Body of pancreas (tissue), 4 donors: ENCODE measurements around the gene LTBP1. TPM values are rescaled to one million over a fixed set of nuclear protein-coding genes. Genes with fewer than 3 reads are reported as not detected.
A peak's percentile ranks its signal among the peaks of the same experiment; 100 is the strongest.

ENCODE experiments used
- ATAC-seq: fragments of 150-250 bp; one replicate; pipeline ENCODE4 v1.9.1; 2016
- DNase-seq, 4 donors: peaks; one replicate each; pipeline ENCODE4 v3.0.0-alpha.2; 2019
- H3K27ac ChIP-seq, 4 donors: fragments of 200-600 bp; sonication (generic); 1 replicate in 3 of 4; 2 replicates in 1 of 4; pipeline versions ENCODE4 v1.5.1 to v1.6.1; 2016 to 2019; ENCODE audit warnings: mild to moderate bottlenecking in 1 of 4, mixed read lengths in 1 of 4, moderate library complexity in 1 of 4
- H3K27me3 ChIP-seq, 2 donors: fragments of 200-600 bp; sonication (generic); one replicate each; pipeline ENCODE4 v1.6.0; 2016; ENCODE audit warnings: mild to moderate bottlenecking in 1 of 2
- H3K36me3 ChIP-seq, 2 donors: fragments of 200-600 bp; sonication (generic); replicated peaks in 1 of 2; 2 replicates each; pipeline ENCODE4 v1.5.1; 2016; ENCODE audit warnings: low read depth in 2 of 2; ENCODE audit not compliant: insufficient read depth in 1 of 2
- H3K4me1 ChIP-seq: fragments of 200-600 bp; sonication (generic); one replicate; pipeline ENCODE4 v1.6.0; 2016
- H3K4me3 ChIP-seq, 2 donors: fragments of 200-600 bp; sonication (generic); 1 replicate in 1 of 2; 2 replicates in 1 of 2; pipeline ENCODE4 v1.5.1; 2016 to 2019
- H3K9me3 ChIP-seq, 3 donors: fragments of 200-600 bp; sonication (generic); 1 replicate in 2 of 3; 2 replicates in 1 of 3; pipeline ENCODE4 v1.5.1; 2016
- CTCF ChIP-seq, 7 experiments: fragments of 450-650 bp in 4 of 7; fragments of 200-600 bp in 3 of 7; sonication (generic) in 3 of 7; IDR thresholded peaks; one replicate each; pipeline ENCODE4 v1.5.1; 2016 to 2019; ENCODE audit warnings: antibody characterized with exemption in 7 of 7
- POLR2A ChIP-seq, 3 donors: fragments of 450-650 bp; IDR thresholded peaks; one replicate each; pipeline ENCODE4 v1.6.1; 2016; ENCODE audit warnings: antibody characterized with exemption in 3 of 3, mild to moderate bottlenecking in 2 of 3
- WGBS, 2 donors: methylation state at CpG; one replicate each; pipeline ENCODE4 v1.1.5; 2017; 5-methylcytosine and 5-hydroxymethylcytosine counted together
- intact Hi-C: fragments of 100-400 bp; cut with DNase I; formaldehyde crosslinking; loops from one replicate; pipeline ENCODE4 v1.15.1; 2023
- total RNA-seq, 2 donors: library from RNA; depleted of rRNA; stranded (reverse); fragments of >200 nt; gene quantifications; one replicate each; pipeline ENCODE4 v1.1.0, GENCODE V29; 2016

LTBP1 gene
- total RNA-seq, 2 donors from 2014 or later: 8.8 to 10.2 TPM

- TF ChIP-seq POLR2A (IDR thresholded peaks at IDR 0.05) (no peak), CTCF (IDR thresholded peaks at IDR 0.05) (no peak)
- 86 to 91% methylated on average over 4 of the region's 4 CpGs for WGBS, 2 donors
- Histone ChIP-seq H3K36me3 (no peaks in the 10 kb centered on the region), H3K4me3 (no peak overlapping the region), H3K9me3 (no peaks in the 10 kb centered on the region), H3K27me3 (no peaks in the 10 kb centered on the region), H3K27ac (no peak overlapping the region), H3K4me1 (no peaks in the 10 kb centered on the region)
- intact Hi-C loops: no loop called here
- ATAC-seq (no peak), DNase-seq (no peak)
These were observed 445.6 kb downstream of the LTBP1 start for GRCh38 chr2:33392366-33392765.

- TF ChIP-seq CTCF (IDR thresholded peaks at IDR 0.05) (no peak), POLR2A (IDR thresholded peaks at IDR 0.05) (no peak)
- DNase-seq (no peak), ATAC-seq (no peak)
- no peaks in the 10 kb centered on the region for H3K27me3 ChIP-seq
- H3K4me3 ChIP-seq: no peak overlapping the region
- no peak overlapping the region for H3K27ac ChIP-seq
- no peaks in the 10 kb centered on the region for H3K9me3 ChIP-seq
- H3K36me3 ChIP-seq: no peaks in the 10 kb centered on the region
- 88 to 93% methylated on average over 3 of the region's 3 CpGs for WGBS, 2 donors
- intact Hi-C loops: no loop called here
- no peaks in the 10 kb centered on the region for H3K4me1 ChIP-seq
These were observed 448.3 kb downstream of the LTBP1 start for GRCh38 chr2:33395034-33395433.

- Histone ChIP-seq H3K36me3 (no peaks in the 10 kb centered on the region), H3K4me3 (no peak overlapping the region), H3K9me3 (no peaks in the 10 kb centered on the region), H3K27me3 (no peaks in the 10 kb centered on the region), H3K4me1 (no peaks in the 10 kb centered on the region), H3K27ac (no peak overlapping the region)
- ATAC-seq: peak; percentile 52
- intact Hi-C loops: no loop called here
- peak; percentile 8 to 60 (median 47) for TF ChIP-seq CTCF (IDR thresholded peaks at IDR 0.05)
- TF ChIP-seq POLR2A (IDR thresholded peaks at IDR 0.05): no peak
- DNase-seq: peak; percentile 31 to 64 (median 55)
These were observed 449.0 kb downstream of the LTBP1 start for GRCh38 chr2:33395655-33396249.

- DNase-seq (no peak), ATAC-seq (no peak)
- no peaks in the 10 kb centered on the region for H3K36me3 ChIP-seq
- H3K4me3 ChIP-seq: no peak overlapping the region
- TF ChIP-seq POLR2A (IDR thresholded peaks at IDR 0.05): no peak
- TF ChIP-seq CTCF (IDR thresholded peaks at IDR 0.05): no peak
- no peaks in the 10 kb centered on the region for H3K4me1 ChIP-seq
- peaks cover 0 to 7% (median 0%) of the 10 kb centered on the region in 3 donors for H3K9me3 ChIP-seq
- H3K27ac ChIP-seq: no peak overlapping the region
- 77 to 82% methylated on average over 5 of the region's 5 CpGs for WGBS, 2 donors
- H3K27me3 ChIP-seq: no peaks in the 10 kb centered on the region
- intact Hi-C loops: no loop called here
These were observed 457.6 kb downstream of the LTBP1 start for GRCh38 chr2:33404321-33404720.

- ATAC-seq (no peak), DNase-seq (peak in 2 of 4 donors; percentile 16 to 33)
- Histone ChIP-seq H3K27ac (no peak overlapping the region), H3K4me3 (no peak overlapping the region), H3K27me3 (no peaks in the 10 kb centered on the region), H3K36me3 (no peaks in the 10 kb centered on the region), H3K4me1 (peaks cover under 1% of the 10 kb centered on the region), H3K9me3 (peaks cover 0 to 7% (median 0%) of the 10 kb centered on the region in 3 donors)
- WGBS, 2 donors: 22 to 35% methylated on average over 2 of the region's 2 CpGs
- intact Hi-C loops: no loop called here
- TF ChIP-seq CTCF (IDR thresholded peaks at IDR 0.05): no peak
- TF ChIP-seq POLR2A (IDR thresholded peaks at IDR 0.05): no peak
These were observed 459.9 kb downstream of the LTBP1 start for GRCh38 chr2:33406622-33407021.
